Parathyroid adenoma (tissue), 2 donors: ENCODE data around the gene P2RX2.
A peak's percentile ranks its signal among the peaks of the same experiment; 100 is the strongest.

Experiments
- H2AFZ ChIP-seq: fragments of 300-600 bp; sonication (generic); one replicate; pipeline ENCODE4 v1.7.0; 2017; ENCODE audit warnings: antibody characterized with exemption, mild to moderate bottlenecking
- H3K27ac ChIP-seq: fragments of 300-600 bp; sonication (generic); one replicate; pipeline ENCODE4 v1.7.0; 2017
- H3K27me3 ChIP-seq: fragments of 300-600 bp; sonication (generic); one replicate; pipeline ENCODE4 v1.7.0; 2017; ENCODE audit warnings: low read length; ENCODE audit not compliant: control insufficient read depth, insufficient read depth
- H3K36me3 ChIP-seq: fragments of 300-600 bp; sonication (generic); one replicate; pipeline ENCODE4 v1.7.0; 2017; ENCODE audit warnings: low read length; ENCODE audit not compliant: control insufficient read depth, insufficient read depth
- H3K4me1 ChIP-seq: fragments of 300-600 bp; sonication (generic); one replicate; pipeline ENCODE4 v1.7.0; 2017; ENCODE audit warnings: control low read depth
- H3K4me2 ChIP-seq: fragments of 300-600 bp; sonication (generic); one replicate; pipeline ENCODE4 v1.7.0; 2017; ENCODE audit warnings: low read length
- H3K4me3 ChIP-seq: fragments of 300-600 bp; sonication (generic); one replicate; pipeline ENCODE4 v1.7.0; 2017; ENCODE audit warnings: low read depth, low read length
- H3K79me2 ChIP-seq: fragments of 300-600 bp; sonication (generic); one replicate; pipeline ENCODE4 v1.7.0; 2017; ENCODE audit warnings: control low read depth
- H3K9ac ChIP-seq: fragments of 300-600 bp; sonication (generic); one replicate; pipeline ENCODE4 v1.7.0; 2017; ENCODE audit warnings: mild to moderate bottlenecking
- H3K9me3 ChIP-seq: fragments of 300-600 bp; sonication (generic); one replicate; pipeline ENCODE4 v1.7.0; 2017; ENCODE audit warnings: low read length; ENCODE audit not compliant: control insufficient read depth
- CTCF ChIP-seq: fragments of 300-600 bp; sonication (generic); IDR thresholded peaks from one replicate; pipeline ENCODE4 v1.7.0; 2017; ENCODE audit warnings: antibody characterized with exemption, mild to moderate bottlenecking
- donor health status: primary hyperparathyroidism.

Gene P2RX2

GRCh38 chr12:132600048-132601032 is 18.2 kb upstream of the P2RX2 start:
- peak overlapping the region; percentile 25 for H3K4me3 ChIP-seq
- peaks cover 4% of the 10 kb centered on the region for H3K4me1 ChIP-seq
- peaks cover 4% of the 10 kb centered on the region for H3K27me3 ChIP-seq
- peak overlapping the region; percentile 45 for H3K4me2 ChIP-seq
- no peak overlapping the region for H3K9ac ChIP-seq
- peak; percentile 40 for TF ChIP-seq CTCF
- H3K79me2 ChIP-seq, result no peaks in the 10 kb centered on the region
- no peaks in the 10 kb centered on the region for H3K36me3 ChIP-seq
- H3K9me3 ChIP-seq, result no peaks in the 10 kb centered on the region
- H3K27ac ChIP-seq, result no peak overlapping the region
- peak overlapping the region; percentile 70 for H2AFZ ChIP-seq

GRCh38 chr12:132601171-132601883 is 17.2 kb upstream of the P2RX2 start:
- Histone ChIP-seq H2AFZ (no peak overlapping the region), H3K9ac (no peak overlapping the region), H3K4me3 (no peak overlapping the region), H3K9me3 (no peaks in the 10 kb centered on the region), H3K4me1 (peaks cover 4% of the 10 kb centered on the region), H3K27me3 (peaks cover 4% of the 10 kb centered on the region), H3K4me2 (no peak overlapping the region), H3K27ac (no peak overlapping the region), H3K79me2 (no peaks in the 10 kb centered on the region), H3K36me3 (no peaks in the 10 kb centered on the region)
- no peak for TF ChIP-seq CTCF

GRCh38 chr12:132602572-132603239 is 15.9 kb upstream of the P2RX2 start:
- peaks cover 4% of the 10 kb centered on the region for H3K4me1 ChIP-seq
- no peak overlapping the region for H2AFZ ChIP-seq
- H3K79me2 ChIP-seq, result no peaks in the 10 kb centered on the region
- H3K9me3 ChIP-seq, result no peaks in the 10 kb centered on the region
- H3K36me3 ChIP-seq, result no peaks in the 10 kb centered on the region
- peak overlapping the region; percentile 30 for H3K27ac ChIP-seq
- H3K9ac ChIP-seq, result no peak overlapping the region
- TF ChIP-seq CTCF, result no peak
- H3K27me3 ChIP-seq, result peaks cover 4% of the 10 kb centered on the region
- no peak overlapping the region for H3K4me2 ChIP-seq
- H3K4me3 ChIP-seq, result peak overlapping the region; percentile 22

GRCh38 chr12:132603240-132604150 is 15.1 kb upstream of the P2RX2 start:
- Histone ChIP-seq H3K9ac (no peak overlapping the region), H3K4me1 (peaks cover 4% of the 10 kb centered on the region), H3K79me2 (no peaks in the 10 kb centered on the region), H3K36me3 (no peaks in the 10 kb centered on the region), H3K9me3 (no peaks in the 10 kb centered on the region), H3K4me2 (peak overlapping the region; percentile 13), H3K4me3 (peak overlapping the region; percentile 22), H2AFZ (no peak overlapping the region), H3K27ac (peak overlapping the region; percentile 32), H3K27me3 (peaks cover 4% of the 10 kb centered on the region)
- TF ChIP-seq CTCF, result no peak
